CD8-positive, alpha-beta memory T cell (primary cell): Measurements from ENCODE around the gene AMELX. TPM values are rescaled to one million over a fixed set of nuclear protein-coding genes. Genes with fewer than 3 reads are reported as not detected.

Source experiments
- CTCF ChIA-PET: fragments of 350-600 bp; sonication (Branson Sonifier 250); formaldehyde crosslinking; loops from one replicate; lab custom pipeline; 2021; ENCODE audit warnings: antibody characterized with exemption; lab: Charles Lee
- POLR2A ChIA-PET: fragments of 350-600 bp; sonication (Branson Sonifier 250); formaldehyde crosslinking; loops from one replicate; lab custom pipeline; 2021; ENCODE audit warnings: antibody characterized with exemption; lab: Charles Lee
- DNase-seq, 5 donors: peaks; one replicate each; pipeline versions ENCODE4 v3.0.0 to v3.0.0-alpha.2; 2020 to 2022; ENCODE audit warnings: mixed read lengths in 1 of 5
- H3K27ac ChIP-seq: one replicate; pipeline ENCODE4 v1.7.0; 2013; ENCODE audit warnings: low read depth, mild to moderate bottlenecking, low read length, moderate library complexity
- H3K27me3 ChIP-seq: 2 replicates; pipeline ENCODE4 v1.7.0; 2013; ENCODE audit warnings: low read length, mild to moderate bottlenecking; ENCODE audit not compliant: insufficient read depth, poor library complexity, severe bottlenecking
- H3K36me3 ChIP-seq: 2 replicates; pipeline ENCODE4 v1.7.0; 2013; ENCODE audit warnings: mild to moderate bottlenecking, low read length, moderate library complexity; ENCODE audit not compliant: insufficient read depth
- H3K4me1 ChIP-seq: 2 replicates; pipeline ENCODE4 v1.7.0; 2013; ENCODE audit warnings: mild to moderate bottlenecking, low read length, moderate library complexity; ENCODE audit not compliant: insufficient read depth
- H3K4me3 ChIP-seq: 2 replicates; pipeline ENCODE4 v1.7.0; 2013; ENCODE audit warnings: mild to moderate bottlenecking, low read length
- H3K9me3 ChIP-seq: 2 replicates; pipeline ENCODE4 v1.7.0; 2013; ENCODE audit warnings: mild to moderate bottlenecking, low read length
- H3K27ac Mint-ChIP-seq, 8 donors: one replicate each; pipeline ENCODE4 v1.8.0; 2020 to 2021; ENCODE audit warnings: mixed read lengths in 8 of 8, mild to moderate bottlenecking in 6 of 8, inconsistent platforms in 3 of 8, moderate library complexity in 3 of 8
- H3K27me3 Mint-ChIP-seq, 2 donors: one replicate each; pipeline ENCODE4 v1.8.0; 2020 to 2021; ENCODE audit warnings: mixed read lengths in 2 of 2, mild to moderate bottlenecking in 1 of 2, moderate library complexity in 1 of 2
- H3K36me3 Mint-ChIP-seq, 3 donors: one replicate each; pipeline ENCODE4 v1.8.0; 2020 to 2021; ENCODE audit warnings: mixed read lengths in 3 of 3, inconsistent platforms in 1 of 3, mild to moderate bottlenecking in 1 of 3
- H3K4me1 Mint-ChIP-seq, 3 donors: one replicate each; pipeline ENCODE4 v1.8.0; 2020 to 2021; ENCODE audit warnings: mixed read lengths in 3 of 3, inconsistent platforms in 1 of 3, mild to moderate bottlenecking in 1 of 3
- H3K4me3 Mint-ChIP-seq, 7 donors: one replicate each; pipeline ENCODE4 v1.8.0; 2020 to 2021; ENCODE audit warnings: mixed read lengths in 7 of 7, mild to moderate bottlenecking in 6 of 7, moderate library complexity in 4 of 7, inconsistent platforms in 2 of 7
- H3K9me3 Mint-ChIP-seq, 5 donors: one replicate each; pipeline ENCODE4 v1.8.0; 2020 to 2022; ENCODE audit warnings: mixed read lengths in 5 of 5, mild to moderate bottlenecking in 3 of 5, moderate library complexity in 2 of 5, inconsistent platforms in 1 of 5
- polyA plus RNA-seq: library from polyadenylated mRNA; unstranded; fragments of 300-500 nt; fragmentation: Illumina TruSeq; gene quantifications from one replicate; pipeline ENCODE4 v1.2.3, GENCODE V29; 2021
- total RNA-seq, 2 experiments: library from RNA; stranded (reverse); gene quantifications; one replicate each; pipeline ENCODE4 v1.2.3, GENCODE V29; 2021

The AMELX gene
- total and polyA plus RNA-seq, 3 experiments from 2014 or later: not detected

GRCh38 chrX:11311706-11312105, 18.5 kb downstream of the AMELX start:
- Histone ChIP-seq H3K36me3 (no peaks in the 10 kb centered on the region), H3K4me3 (no peak overlapping the region), H3K4me1 (no peaks in the 10 kb centered on the region), H3K27ac (no peak overlapping the region), H3K27me3 (no peaks in the 10 kb centered on the region), H3K9me3 (no peaks in the 10 kb centered on the region)
- no peaks in the 10 kb centered on the region for H3K36me3 Mint-ChIP-seq
- DNase-seq: no peak
- no peaks in the 10 kb centered on the region for H3K4me1 Mint-ChIP-seq
- no peak overlapping the region for H3K27ac Mint-ChIP-seq
- peaks cover 0 to 11% of the 10 kb centered on the region in 2 donors for H3K27me3 Mint-ChIP-seq
- CTCF ChIA-PET: no interaction called here
- POLR2A ChIA-PET: no interaction called here
- H3K4me3 Mint-ChIP-seq: no peak overlapping the region
- peaks cover 0 to 1% (median 0%) of the 10 kb centered on the region in 5 donors for H3K9me3 Mint-ChIP-seq

- Histone ChIP-seq H3K27me3 (no peaks in the 10 kb centered on the region), H3K9me3 (no peaks in the 10 kb centered on the region), H3K4me1 (no peaks in the 10 kb centered on the region), H3K36me3 (no peaks in the 10 kb centered on the region), H3K27ac (no peak overlapping the region), H3K4me3 (no peak overlapping the region)
- no peak for DNase-seq
- Mint-ChIP-seq H3K4me3 (no peak overlapping the region), H3K27ac (no peak overlapping the region), H3K27me3 (peaks cover 0 to 4% of the 10 kb centered on the region in 2 donors), H3K9me3 (peaks cover 0 to 4% (median 0%) of the 10 kb centered on the region in 5 donors), H3K36me3 (no peaks in the 10 kb centered on the region), H3K4me1 (no peaks in the 10 kb centered on the region)
- CTCF ChIA-PET: no interaction called here
- POLR2A ChIA-PET: no interaction called here
Observed at GRCh38 chrX:11319806-11320520, 26.8 kb downstream of the AMELX start.

GRCh38 chrX:11321986-11322385, 28.8 kb downstream of the AMELX start:
- ChIA-PET POLR2A (no interaction called here), CTCF (no interaction called here)
- no peaks in the 10 kb centered on the region for H3K36me3 Mint-ChIP-seq
- Histone ChIP-seq H3K27me3 (no peaks in the 10 kb centered on the region), H3K27ac (no peak overlapping the region), H3K36me3 (no peaks in the 10 kb centered on the region), H3K9me3 (no peaks in the 10 kb centered on the region), H3K4me3 (no peak overlapping the region), H3K4me1 (no peaks in the 10 kb centered on the region)
- no peak overlapping the region for H3K27ac Mint-ChIP-seq
- H3K4me1 Mint-ChIP-seq: no peaks in the 10 kb centered on the region
- no peak for DNase-seq
- no peaks in the 10 kb centered on the region for H3K27me3 Mint-ChIP-seq
- H3K4me3 Mint-ChIP-seq: no peak overlapping the region
- H3K9me3 Mint-ChIP-seq: peaks cover 0 to 4% (median 0%) of the 10 kb centered on the region in 5 donors

- Mint-ChIP-seq H3K9me3 (peaks cover 0 to 4% (median 0%) of the 10 kb centered on the region in 5 donors), H3K27me3 (peaks cover 0 to 1% of the 10 kb centered on the region in 2 donors), H3K27ac (no peak overlapping the region), H3K36me3 (no peaks in the 10 kb centered on the region), H3K4me1 (no peaks in the 10 kb centered on the region), H3K4me3 (no peak overlapping the region)
- Histone ChIP-seq H3K4me1 (no peaks in the 10 kb centered on the region), H3K27ac (no peak overlapping the region), H3K36me3 (no peaks in the 10 kb centered on the region), H3K27me3 (no peaks in the 10 kb centered on the region), H3K9me3 (no peaks in the 10 kb centered on the region), H3K4me3 (no peak overlapping the region)
- no peak for DNase-seq
- ChIA-PET CTCF (no interaction called here), POLR2A (no interaction called here)
Observed at GRCh38 chrX:11328134-11328533, 34.9 kb downstream of the AMELX start.

- Mint-ChIP-seq H3K27me3 (peaks cover 0 to 1% of the 10 kb centered on the region in 2 donors), H3K9me3 (peaks cover 0 to 3% (median 0%) of the 10 kb centered on the region in 5 donors), H3K4me3 (no peak overlapping the region), H3K4me1 (no peaks in the 10 kb centered on the region), H3K36me3 (no peaks in the 10 kb centered on the region), H3K27ac (no peak overlapping the region)
- Histone ChIP-seq H3K4me1 (no peaks in the 10 kb centered on the region), H3K9me3 (no peaks in the 10 kb centered on the region), H3K27me3 (no peaks in the 10 kb centered on the region), H3K27ac (no peak overlapping the region), H3K36me3 (no peaks in the 10 kb centered on the region), H3K4me3 (no peak overlapping the region)
- ChIA-PET POLR2A (no interaction called here), CTCF (no interaction called here)
- no peak for DNase-seq
Observed at GRCh38 chrX:11329021-11329420, 35.8 kb downstream of the AMELX start.

- peaks cover 0 to 1% (median 0%) of the 10 kb centered on the region in 3 donors for H3K36me3 Mint-ChIP-seq
- Histone ChIP-seq H3K4me3 (no peak overlapping the region), H3K27me3 (no peaks in the 10 kb centered on the region), H3K9me3 (no peaks in the 10 kb centered on the region), H3K27ac (no peak overlapping the region), H3K36me3 (no peaks in the 10 kb centered on the region), H3K4me1 (no peaks in the 10 kb centered on the region)
- ChIA-PET POLR2A (no interaction called here), CTCF (no interaction called here)
- peaks cover 0 to 1% of the 10 kb centered on the region in 2 donors for H3K27me3 Mint-ChIP-seq
- DNase-seq: no peak
- peaks cover 0 to 1% (median 0%) of the 10 kb centered on the region in 5 donors for H3K9me3 Mint-ChIP-seq
- H3K4me1 Mint-ChIP-seq: no peaks in the 10 kb centered on the region
- H3K27ac Mint-ChIP-seq: no peak overlapping the region
- no peak overlapping the region for H3K4me3 Mint-ChIP-seq
Observed at GRCh38 chrX:11331788-11332187, 38.6 kb downstream of the AMELX start.

GRCh38 chrX:11334165-11334564, 41.0 kb downstream of the AMELX start:
- no peaks in the 10 kb centered on the region for H3K4me1 ChIP-seq
- no peaks in the 10 kb centered on the region for H3K27me3 Mint-ChIP-seq
- no peak overlapping the region for H3K27ac Mint-ChIP-seq
- no peaks in the 10 kb centered on the region for H3K27me3 ChIP-seq
- H3K4me1 Mint-ChIP-seq: no peaks in the 10 kb centered on the region
- no peaks in the 10 kb centered on the region for H3K36me3 ChIP-seq
- H3K4me3 ChIP-seq: no peak overlapping the region
- peaks cover 0 to 3% (median 0%) of the 10 kb centered on the region in 5 donors for H3K9me3 Mint-ChIP-seq
- no peak for DNase-seq
- peaks cover 0 to 1% (median 0%) of the 10 kb centered on the region in 3 donors for H3K36me3 Mint-ChIP-seq
- ChIA-PET CTCF (no interaction called here), POLR2A (no interaction called here)
- H3K27ac ChIP-seq: no peak overlapping the region
- H3K9me3 ChIP-seq: no peaks in the 10 kb centered on the region
- no peak overlapping the region for H3K4me3 Mint-ChIP-seq

- Mint-ChIP-seq H3K4me1 (no peaks in the 10 kb centered on the region), H3K27ac (no peak overlapping the region), H3K9me3 (peaks cover 0 to 7% (median 3%) of the 10 kb centered on the region in 5 donors), H3K27me3 (peaks cover 0 to 3% of the 10 kb centered on the region in 2 donors), H3K4me3 (no peak overlapping the region), H3K36me3 (peaks cover 0 to 1% (median 0%) of the 10 kb centered on the region in 3 donors)
- H3K27ac ChIP-seq: no peak overlapping the region
- ChIA-PET POLR2A (no interaction called here), CTCF (no interaction called here)
- H3K27me3 ChIP-seq: no peaks in the 10 kb centered on the region
- H3K36me3 ChIP-seq: no peaks in the 10 kb centered on the region
- no peaks in the 10 kb centered on the region for H3K9me3 ChIP-seq
- H3K4me3 ChIP-seq: no peak overlapping the region
- no peaks in the 10 kb centered on the region for H3K4me1 ChIP-seq
- DNase-seq: no peak
Observed at GRCh38 chrX:11336201-11336600, 43.0 kb downstream of the AMELX start.
